Stimulated activated CD4-positive, alpha-beta T cell treated with anti-CD3 and anti-CD28 coated beads, Interleukin-4, amount 100 ng/mL, for 1 hour (primary cell): Measurements from ENCODE around the gene RDX.

Experiments
- DNase-seq: peaks from one replicate; pipeline ENCODE4 v3.0.0-alpha.2; 2020

The RDX gene

DNA sequence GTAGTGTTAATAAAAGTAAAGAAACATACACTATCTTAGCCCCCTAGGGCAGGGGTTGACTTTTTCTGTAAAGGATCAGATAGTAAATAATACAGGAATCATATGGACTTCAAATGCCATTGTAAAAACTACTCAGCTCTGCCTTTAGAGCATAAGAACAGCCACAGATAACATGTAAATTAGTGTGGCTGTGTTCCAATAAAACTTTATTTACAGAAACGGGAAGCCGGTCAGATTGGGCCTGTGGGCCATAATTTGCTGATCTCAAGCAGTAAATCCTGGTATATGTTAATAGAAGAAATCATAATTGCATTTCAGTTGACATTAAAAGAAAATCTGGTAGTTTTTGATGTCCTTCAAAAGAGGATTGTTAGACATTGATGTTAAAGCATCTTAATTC, 126.7 kb downstream of the RDX start:
- no peak for DNase-seq

- no peak for DNase-seq
These were observed 128.2 kb downstream of the RDX start for GRCh38 chr11:110168033-110168803.

- no peak for DNase-seq
These were observed 131.1 kb downstream of the RDX start for GRCh38 chr11:110165039-110165925.

DNA sequence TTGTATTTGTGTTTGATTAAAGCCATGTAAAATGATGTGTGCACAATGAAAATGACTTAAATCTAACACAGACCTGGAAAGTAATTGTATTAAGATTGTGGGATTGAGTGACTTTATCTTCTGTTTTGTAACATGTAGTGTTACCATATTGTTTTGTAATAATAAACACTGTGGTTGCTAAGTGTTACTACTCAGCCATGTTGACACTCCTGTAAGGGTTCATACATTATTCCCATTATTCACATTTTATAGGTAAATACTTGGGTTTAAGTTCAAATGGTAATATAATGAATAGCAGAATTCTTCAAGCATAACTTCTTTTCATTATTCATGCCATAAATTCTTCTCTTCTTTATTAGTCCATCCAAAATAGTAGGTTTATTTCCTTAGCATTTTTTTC, 134.2 kb downstream of the RDX start:
- no peak for DNase-seq

DNA sequence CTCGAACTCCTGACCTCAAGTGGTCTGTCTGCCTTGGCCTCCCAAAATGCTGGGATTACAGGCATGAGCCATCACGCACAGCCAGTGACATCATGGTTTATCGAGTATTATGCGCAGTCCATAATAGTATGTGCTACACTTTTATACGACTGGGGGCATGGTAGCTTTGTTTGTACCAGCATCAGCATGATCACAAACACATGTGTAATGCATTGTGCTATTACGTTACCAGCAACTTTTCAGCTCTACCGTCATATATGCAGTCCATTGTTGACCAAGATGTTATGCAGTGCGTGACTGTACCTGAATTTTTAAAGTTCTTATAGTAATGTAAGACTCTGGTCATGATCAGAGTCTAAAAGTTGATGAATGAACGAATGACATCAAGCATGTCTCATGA, 135.4 kb downstream of the RDX start:
- no peak for DNase-seq

DNA sequence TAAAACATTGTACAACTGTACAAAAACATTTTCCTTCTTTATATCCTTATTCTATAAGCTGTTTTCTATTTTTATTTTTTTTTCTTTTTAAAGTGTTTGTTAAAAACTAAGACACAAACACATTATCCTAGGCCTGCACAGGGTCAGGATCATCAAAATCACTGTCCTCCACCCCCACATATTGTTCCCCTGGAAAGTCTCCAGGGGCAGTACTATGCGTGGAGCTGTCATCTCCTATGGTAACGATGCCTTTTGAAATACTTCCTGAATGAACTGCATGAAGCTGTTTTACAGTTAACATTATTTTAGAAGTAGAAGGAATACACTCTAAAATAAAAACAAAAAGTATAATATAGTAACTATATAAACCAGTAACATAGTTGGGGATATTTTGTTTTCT, 136.0 kb downstream of the RDX start:
- no peak for DNase-seq

DNA sequence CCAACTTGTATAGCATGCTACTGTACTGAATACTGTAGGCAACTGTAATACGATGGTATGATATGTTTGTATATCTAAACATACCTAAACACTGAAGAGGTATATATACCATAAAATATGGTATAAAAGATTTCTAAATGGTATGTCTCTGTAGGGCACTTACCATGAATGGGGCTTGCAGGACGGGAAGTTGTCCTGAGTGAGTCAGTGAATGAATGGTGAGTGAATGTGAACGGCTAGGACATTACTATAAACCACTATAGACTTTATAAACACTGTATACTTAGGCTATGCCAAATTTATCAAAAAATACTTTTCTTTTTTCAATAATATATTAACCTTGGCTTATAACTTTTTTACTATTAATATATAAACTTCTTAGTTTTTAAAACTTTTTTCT, 136.4 kb downstream of the RDX start:
- DNase-seq: no peak

GRCh38 chr11:110159476-110159875, 136.9 kb downstream of the RDX start:
- DNase-seq: no peak

DNA sequence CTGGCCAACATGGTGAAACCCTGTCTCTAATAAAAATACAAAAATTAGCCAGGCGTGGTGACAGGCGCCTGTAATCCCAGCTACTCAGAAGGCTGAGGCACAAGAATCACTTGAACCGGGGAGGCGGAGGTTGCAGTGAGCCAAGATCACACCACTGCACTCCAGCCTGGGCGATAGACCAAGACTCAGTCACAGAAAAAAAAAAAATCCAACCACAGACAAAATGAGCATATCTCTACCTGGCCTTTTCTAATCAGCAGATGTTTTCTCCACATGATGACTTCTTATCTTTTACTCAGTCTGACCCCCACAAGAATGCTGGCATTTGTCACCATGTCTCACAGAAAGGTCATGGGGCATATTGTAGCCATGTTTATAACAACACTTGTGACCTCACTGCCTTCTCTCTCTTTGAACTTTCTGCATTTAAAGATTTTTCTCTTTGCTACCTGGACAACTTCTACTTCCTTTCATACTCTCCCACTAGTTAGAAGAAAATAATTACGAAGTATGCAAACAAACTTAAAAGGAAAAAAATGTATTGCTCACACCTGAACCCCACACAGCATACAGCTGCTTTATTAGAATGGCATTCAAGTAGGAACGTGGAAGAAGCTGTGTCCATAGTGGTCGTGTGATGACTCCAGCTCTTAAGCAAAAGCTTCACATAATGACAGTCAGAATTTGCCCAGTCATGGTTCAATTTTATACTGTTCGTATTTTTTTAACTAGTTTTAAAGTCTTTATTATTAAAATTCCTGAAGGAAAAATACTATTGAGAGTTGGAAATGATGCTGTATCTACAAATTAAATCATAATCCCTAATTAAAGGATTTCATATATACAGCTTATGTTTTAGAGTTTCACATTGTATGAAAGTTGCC, 137.9 kb downstream of the RDX start:
- no peak for DNase-seq

GRCh38 chr11:110156503-110156902, 139.9 kb downstream of the RDX start:
- no peak for DNase-seq

DNA sequence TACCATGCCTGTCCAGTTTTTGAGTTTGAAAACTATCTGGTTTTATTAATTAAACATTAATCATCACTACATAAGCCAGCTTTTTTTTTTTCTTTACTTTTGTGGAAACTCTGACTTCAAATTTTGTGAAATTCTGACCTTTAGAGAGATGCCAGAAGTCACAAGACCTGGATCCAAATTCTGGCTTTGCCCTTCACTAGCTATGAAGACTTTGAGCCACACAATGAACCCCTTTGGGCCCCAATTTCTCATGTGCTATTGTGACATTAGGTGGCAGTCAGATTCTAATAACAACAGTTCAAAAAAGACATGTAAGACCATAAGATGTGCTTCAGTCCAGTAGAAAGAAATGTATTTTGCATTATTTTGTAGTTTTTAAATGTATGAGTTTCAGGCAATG, 142.9 kb downstream of the RDX start:
- no peak for DNase-seq

DNA sequence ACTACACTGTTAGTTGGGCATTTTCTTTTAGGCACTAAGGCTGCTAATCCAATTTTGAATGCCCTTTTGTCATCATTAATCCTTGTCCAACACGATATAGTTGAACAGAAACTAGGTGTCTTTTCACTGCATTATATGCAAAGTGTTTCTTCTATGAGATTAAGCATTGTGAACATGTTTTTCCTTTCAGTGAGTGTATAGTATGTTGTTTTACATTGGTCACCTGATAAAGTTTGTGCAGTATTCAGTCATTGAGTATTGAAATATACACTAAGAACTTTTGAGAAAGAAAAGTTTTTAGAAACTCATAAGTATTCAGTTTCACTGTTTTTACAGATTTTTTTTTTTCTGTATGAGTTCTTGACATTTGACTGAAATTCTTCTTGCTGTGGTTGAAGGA, 144.2 kb downstream of the RDX start:
- DNase-seq: no peak

- DNase-seq: no peak
These were observed 147.4 kb downstream of the RDX start for GRCh38 chr11:110148775-110149744.

- DNase-seq: no peak
These were observed 148.3 kb downstream of the RDX start for GRCh38 chr11:110147962-110148709.

DNA sequence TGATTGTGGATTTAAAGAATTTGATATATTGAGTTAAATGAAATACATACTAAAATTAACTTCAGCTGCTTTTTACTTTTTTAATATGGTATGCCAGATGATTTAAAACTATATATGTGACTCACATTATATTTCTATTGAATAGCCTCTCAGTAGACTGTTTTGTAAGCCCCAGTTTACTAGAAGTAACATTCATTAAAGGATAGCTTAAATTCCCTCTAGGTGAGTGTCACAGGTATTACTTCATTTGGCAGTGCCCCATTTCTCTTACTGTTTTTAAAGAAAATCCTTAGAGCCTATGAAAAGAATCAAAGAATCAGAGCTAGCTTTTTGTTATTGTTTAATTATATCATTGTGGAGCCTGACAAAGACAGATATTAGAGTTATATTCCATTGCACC, 154.6 kb downstream of the RDX start:
- DNase-seq: no peak

GRCh38 chr11:110134110-110134509, 162.3 kb downstream of the RDX start:
- no peak for DNase-seq

DNA sequence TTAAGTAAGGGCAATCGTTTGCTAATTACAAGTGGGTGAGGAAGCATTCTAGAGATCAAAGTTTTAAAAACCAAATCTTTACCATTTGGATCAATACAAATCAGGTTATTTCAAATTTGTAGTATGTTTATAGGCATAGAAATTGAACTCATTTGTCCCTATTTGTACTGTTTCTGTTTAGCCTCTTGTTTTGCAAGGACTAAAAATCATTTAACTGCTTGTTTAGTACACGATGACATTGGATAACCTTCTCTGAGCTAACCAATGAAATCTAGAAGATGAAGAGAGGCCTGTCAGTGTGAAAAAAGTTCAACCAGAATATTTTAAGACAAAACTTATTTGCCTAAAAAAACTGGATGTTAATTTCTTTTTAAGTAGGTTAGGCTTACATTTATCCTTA, 163.3 kb downstream of the RDX start:
- DNase-seq: no peak

DNA sequence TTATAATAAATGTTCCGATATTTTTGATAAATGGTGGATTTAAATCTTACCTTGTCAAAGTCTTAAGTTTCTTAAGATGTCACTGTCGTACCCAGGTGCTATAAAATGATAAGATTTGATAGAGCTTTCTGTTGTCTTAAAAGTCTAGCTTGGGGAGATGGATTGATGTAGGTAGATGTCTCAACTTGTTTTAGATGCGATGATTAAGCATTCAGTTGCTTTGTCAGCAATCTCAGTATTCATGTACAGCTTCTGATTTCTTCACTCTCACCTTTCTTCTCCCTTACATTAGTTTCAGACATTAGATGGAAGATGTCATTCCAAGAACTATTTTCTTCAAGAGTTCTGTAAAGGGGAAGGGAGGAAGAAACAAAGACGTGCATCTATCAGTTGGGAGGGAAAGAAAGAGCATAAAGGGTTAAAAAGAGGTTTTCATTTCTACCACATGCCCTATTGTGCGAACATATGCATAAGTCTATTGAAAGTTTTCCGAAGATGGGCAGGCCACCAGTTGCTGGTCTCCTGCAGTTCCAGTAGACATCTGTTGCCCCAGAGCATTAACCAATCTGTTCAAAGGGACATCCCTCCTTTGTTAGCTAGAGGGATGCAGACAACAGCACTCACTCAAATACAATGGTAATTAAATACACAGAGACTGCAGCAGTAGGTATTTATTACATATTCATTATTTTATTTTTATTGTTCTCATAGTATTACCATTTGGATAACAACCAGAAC, 164.9 kb downstream of the RDX start:
- DNase-seq: no peak

DNA sequence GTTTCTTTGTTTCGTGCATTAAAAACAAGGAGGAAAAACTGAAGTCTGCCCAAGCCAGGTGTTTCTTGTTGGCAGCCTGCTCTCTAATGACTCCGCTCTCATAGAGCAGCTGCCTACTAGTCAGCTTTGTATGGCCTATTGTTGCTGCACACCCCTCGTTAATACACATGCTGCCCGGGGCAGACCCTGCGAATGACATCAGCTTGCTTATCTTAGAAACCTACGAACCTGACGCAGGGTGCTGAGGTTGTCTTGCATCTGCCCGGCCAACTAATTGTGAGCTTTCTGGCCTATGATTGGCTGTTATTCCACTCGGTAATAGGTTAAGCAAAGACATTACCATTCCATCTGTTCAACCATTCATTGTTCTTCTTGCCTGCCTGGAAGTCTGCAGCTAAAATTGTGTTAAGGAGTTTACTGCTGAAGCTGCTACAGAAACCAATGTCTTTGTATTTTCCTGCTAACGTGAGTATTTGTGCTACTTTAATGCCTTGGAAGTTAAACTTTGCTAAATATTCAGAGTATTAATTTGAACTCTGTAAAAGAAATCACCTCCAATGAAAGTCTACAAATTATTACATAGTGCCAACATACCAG, 165.7 kb downstream of the RDX start:
- DNase-seq: no peak

GRCh38 chr11:110128161-110128560, 168.3 kb downstream of the RDX start:
- no peak for DNase-seq
